HTR-8/SVneo (cell line): ENCODE results near the gene SGK2.

Source experiments
- DNase-seq: peaks from one replicate; pipeline ENCODE4 v3.0.0; 2011; ENCODE audit warnings: low spot score, mixed read lengths; ENCODE audit not compliant: insufficient read length
- FAIRE-seq: peaks from 2 replicates; lab custom pipeline; 2011; peaks lifted over from hg19 to GRCh38; lab: Jason Lieb, UNC

The SGK2 gene

GRCh38 chr20:43535370-43536004 is 23.3 kb upstream of the SGK2 start:
- DNase-seq = no peak
- FAIRE-seq = no peak

DNA sequence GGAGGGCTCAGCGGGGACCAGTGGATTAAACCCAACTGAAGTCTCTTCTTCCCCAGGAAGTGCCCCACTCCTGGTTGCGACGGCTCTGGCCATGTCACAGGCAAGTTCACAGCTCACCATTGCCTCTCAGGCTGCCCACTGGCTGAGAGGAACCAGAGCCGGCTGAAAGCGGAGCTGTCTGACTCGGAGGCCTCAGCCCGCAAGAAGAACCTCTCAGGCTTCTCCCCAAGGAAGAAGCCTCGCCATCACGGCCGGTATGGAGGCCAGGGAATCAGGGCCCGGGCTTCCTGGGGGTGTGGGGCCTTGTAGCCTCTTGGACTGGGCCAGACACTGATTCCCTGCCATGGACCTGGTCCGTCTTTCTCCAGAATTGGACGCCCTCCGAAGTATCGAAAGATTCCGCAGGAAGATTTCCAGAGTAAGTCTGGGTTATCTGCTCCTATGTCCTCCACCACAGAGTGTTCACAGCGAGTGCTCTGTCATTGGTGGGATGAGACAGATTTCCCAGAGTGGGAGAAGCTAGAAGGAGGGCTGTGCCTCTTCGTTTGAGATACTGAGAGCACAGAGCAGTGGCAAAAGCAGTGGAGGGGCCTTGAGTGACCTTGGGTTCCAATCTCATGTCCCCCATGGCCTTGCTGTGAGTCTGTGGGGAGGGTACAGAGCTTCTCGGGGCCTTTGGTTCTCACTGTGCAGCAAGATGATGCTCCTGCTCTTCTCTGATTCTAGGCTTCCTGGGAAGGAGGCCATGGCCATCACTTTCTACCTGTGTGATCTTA is 22.6 kb upstream of the SGK2 start:
- DNase-seq (no peak), FAIRE-seq (no peak)

DNA sequence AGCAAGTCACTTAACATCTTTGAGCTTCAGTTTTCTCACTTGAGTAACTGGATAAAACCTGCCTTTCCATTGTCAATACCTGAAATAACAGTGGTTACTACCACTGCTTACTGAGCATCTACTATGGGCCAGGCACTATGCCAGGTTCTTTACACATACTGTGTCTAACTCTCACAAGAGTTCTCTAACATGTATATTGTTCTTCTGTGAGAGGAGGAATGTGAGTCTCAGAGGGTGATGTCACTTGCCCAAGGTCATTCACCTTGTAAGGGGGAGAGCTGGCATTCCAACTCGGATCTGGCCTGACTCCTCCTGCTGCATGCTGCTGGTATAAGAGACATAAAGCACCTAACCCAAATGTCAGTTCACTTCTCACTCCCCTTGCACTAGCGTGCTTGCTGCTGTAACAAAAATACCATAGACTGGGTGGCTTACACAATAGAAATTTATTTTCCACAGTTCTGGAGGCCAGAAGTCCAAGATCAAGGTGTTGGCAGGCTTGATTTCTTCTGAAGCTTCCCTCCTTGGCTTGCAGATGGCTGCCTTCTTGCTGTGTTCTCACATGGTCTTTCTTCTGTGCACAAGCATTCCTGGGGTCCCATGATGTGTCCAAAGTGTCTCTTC is 21.9 kb upstream of the SGK2 start:
- DNase-seq = no peak
- peak; percentile 40 for FAIRE-seq

GRCh38 chr20:43537921-43538877 is 20.6 kb upstream of the SGK2 start:
- DNase-seq (peak; percentile 93), FAIRE-seq (peak; percentile 93)

GRCh38 chr20:43538878-43539700 is 19.7 kb upstream of the SGK2 start:
- no peak for DNase-seq
- FAIRE-seq = peak; percentile 71

GRCh38 chr20:43539975-43540672 is 18.7 kb upstream of the SGK2 start:
- no peak for DNase-seq
- FAIRE-seq = no peak

DNA sequence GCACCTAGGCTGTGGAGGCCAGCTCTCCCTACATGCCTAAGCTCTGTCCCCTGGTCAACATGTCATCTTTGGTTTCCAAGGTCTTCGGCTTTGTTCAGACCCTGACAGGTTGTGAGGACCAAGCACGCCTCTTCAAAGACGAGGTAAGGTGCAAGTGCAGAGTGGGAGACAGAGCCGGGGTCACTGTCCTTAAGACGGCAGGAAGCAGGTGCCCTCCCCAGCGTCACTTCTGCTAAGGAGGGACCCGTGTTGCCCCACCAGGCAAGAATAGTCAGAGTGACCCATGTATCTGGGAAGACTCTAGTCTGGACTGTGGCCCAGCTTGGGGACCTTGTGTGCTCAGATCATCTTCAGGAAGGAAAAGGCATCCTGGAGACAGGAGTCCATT is 18.2 kb upstream of the SGK2 start:
- DNase-seq (no peak), FAIRE-seq (no peak)

- FAIRE-seq = peak; percentile 20
- DNase-seq = no peak
Observed at GRCh38 chr20:43541214-43541613, 17.6 kb upstream of the SGK2 start.

DNA sequence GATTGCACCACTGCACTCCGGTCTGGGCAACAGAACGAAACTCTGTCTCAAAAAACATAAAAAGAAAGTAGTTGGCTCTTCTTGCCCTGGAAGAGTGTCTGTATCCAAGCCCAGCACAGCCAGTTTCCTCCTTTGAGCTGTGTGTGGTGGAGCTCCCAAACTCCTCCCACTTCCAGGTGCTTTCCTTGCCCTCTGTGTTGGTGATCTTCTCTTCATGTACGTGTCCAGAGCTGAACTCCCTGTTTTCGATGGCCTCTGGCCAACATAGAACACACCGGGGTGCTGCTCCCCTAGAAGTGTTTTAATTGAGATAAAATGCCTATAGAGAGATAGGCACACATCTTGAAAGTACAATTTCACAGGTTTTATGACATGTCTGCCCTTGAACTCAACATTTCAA is 16.7 kb upstream of the SGK2 start:
- DNase-seq = no peak
- FAIRE-seq = no peak

- FAIRE-seq (peak; percentile 4), DNase-seq (no peak)
Observed at GRCh38 chr20:43542674-43543073, 16.2 kb upstream of the SGK2 start.

DNA sequence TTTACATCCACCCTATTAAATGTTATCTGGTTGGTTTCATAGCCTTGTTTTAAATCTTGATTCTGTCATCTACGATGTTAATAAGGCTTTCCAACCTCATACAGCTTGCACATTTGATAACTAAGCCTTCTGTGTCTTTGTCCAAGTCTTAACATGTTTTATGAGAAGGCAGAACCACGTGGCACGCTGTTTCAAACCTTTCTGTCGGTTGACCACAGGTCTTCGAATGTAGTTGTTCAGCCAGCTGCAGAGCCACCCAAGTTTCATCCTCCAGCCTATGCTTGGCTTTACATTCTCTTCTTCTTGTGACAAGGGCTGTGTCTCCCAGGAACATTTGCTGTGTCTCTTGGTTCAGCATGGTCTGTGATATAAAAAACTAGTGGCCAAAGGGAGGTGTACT is 15.7 kb upstream of the SGK2 start:
- DNase-seq (no peak), FAIRE-seq (no peak)

DNA sequence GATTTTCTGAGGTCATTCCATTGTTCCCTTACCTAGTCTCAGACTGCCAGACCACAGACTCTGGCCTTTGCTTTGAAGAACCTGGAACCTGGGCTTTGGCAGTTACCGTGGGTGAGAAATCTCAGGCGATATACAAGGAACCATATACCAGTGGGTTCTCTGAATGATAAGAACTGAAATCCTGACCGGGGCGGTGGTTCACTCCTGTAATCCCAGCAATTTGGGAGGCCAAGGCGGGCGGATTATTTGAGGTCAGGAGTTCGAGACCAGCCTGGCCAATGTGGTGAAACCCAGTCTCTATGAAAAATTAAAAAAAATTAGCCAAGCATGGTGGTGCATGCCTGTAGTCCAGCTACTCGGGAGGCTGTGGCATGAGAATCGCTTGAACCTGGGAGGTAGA is 14.3 kb upstream of the SGK2 start:
- FAIRE-seq = no peak
- no peak for DNase-seq

- FAIRE-seq = peak; percentile 69
Observed at GRCh38 chr20:43545837-43546578, 12.8 kb upstream of the SGK2 start.

DNA sequence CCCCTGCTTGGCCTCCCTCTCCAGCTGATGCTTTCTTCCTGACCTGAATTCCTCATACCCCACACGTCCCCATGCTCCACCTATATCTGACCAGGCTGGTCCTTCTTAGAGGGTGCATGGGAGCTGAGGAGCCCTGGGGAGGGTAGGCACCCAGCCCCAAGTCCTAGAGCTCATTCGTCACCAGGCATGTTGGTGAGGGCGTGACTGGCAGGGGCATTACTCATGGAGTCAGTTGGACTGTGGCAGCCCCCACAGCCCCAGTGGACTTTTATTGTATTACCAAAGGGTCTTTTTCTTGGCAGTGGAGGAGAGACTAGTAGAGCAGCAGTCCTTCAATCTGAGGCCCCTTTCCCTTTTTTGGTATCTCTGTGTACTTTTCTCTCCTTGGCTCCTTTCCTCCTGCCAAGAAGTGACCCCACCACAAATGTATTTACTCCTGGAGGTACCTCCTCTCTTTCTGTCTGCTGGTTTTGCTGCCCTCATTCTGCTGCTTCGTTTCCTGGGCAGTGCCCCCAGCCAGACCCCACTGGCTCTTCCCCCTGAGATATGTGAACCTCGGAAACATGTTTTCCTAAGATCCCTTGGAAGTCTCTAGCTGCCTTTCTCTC is 10.4 kb upstream of the SGK2 start:
- FAIRE-seq = peak; percentile 86
- DNase-seq = no peak

More at GRCh38 chr20:43545837-43546578, 12.8 kb upstream of the SGK2 start:
- DNase-seq = no peak

GRCh38 chr20:43549416-43550065 is 9.3 kb upstream of the SGK2 start:
- FAIRE-seq = peak; percentile 77
- DNase-seq = no peak

DNA sequence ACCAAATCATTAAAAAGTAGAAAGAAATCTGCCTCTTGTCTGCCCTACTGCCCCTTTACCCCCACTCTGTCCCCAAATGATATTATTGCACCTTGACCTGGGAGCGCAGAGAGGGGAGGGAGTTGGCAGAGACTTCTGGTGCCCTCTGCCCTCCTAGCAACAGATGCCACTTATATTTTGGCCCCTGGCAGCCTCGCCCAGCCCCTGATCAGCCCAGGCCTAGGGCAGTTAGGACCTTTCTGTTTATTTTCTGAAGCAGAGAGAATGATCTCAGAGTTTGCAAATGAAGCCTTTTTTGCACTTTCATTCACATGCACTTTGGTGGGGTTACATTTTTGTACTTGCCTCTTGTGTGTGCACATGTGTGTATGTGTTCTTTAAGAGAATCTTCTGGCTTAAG is 8.4 kb upstream of the SGK2 start:
- no peak for FAIRE-seq
- DNase-seq = no peak

GRCh38 chr20:43554369-43554768 is 4.5 kb upstream of the SGK2 start:
- FAIRE-seq = peak; percentile 20
- DNase-seq = no peak
